GM19239 (cell line): ENCODE results near the gene PNPLA5.
A peak's percentile ranks its signal among the peaks of the same experiment; 100 is the strongest.
"Not testable (repeated sequence)": the region's sequence is repeated elsewhere in the genome, so short reads cannot be mapped to it uniquely, and the experiment has no call there.

ENCODE experiments used
- DNase-seq: peaks from one replicate; pipeline ENCODE4 v3.0.0; 2011; ENCODE audit warnings: low spot score; ENCODE audit not compliant: insufficient read length
- FAIRE-seq: peaks from 2 replicates; lab custom pipeline; 2011; peaks lifted over from hg19 to GRCh38; lab: Jason Lieb, UNC

The PNPLA5 gene

GRCh38 chr22:43891360-43892182, at the start of gene PNPLA5:
Gene PNPLA5 (minus strand): TSS chr22:43892013. CDS start chr22:43891880, 133 bp downstream.
- no peak for DNase-seq
- no peak for FAIRE-seq

GRCh38 chr22:43941449-43941848, 49.6 kb upstream of the PNPLA5 start:
- DNase-seq (no peak), FAIRE-seq (no peak)

GRCh38 chr22:43931771-43932170, 40.0 kb upstream of the PNPLA5 start:
- DNase-seq: no peak
- FAIRE-seq: no peak

GRCh38 chr22:43928908-43929307, 37.1 kb upstream of the PNPLA5 start:
- DNase-seq (no peak), FAIRE-seq (no peak)

GRCh38 chr22:43928468-43928867, 36.7 kb upstream of the PNPLA5 start:
- FAIRE-seq (no peak), DNase-seq (no peak)

- DNase-seq (no peak), FAIRE-seq (no peak)
These were observed 34.5 kb upstream of the PNPLA5 start for GRCh38 chr22:43926349-43926710.

GRCh38 chr22:43925433-43926348, 33.9 kb upstream of the PNPLA5 start:
- DNase-seq (no peak), FAIRE-seq (no peak)

GRCh38 chr22:43924877-43925276, 33.1 kb upstream of the PNPLA5 start:
- FAIRE-seq (no peak), DNase-seq (no peak)

GRCh38 chr22:43923631-43924464, 32.0 kb upstream of the PNPLA5 start, which contains the start of gene PNPLA3:
Gene PNPLA3 (plus strand): TSS chr22:43923805. CDS start chr22:43923912, 107 bp downstream.
- DNase-seq (peak; percentile 66), FAIRE-seq (no peak)

GRCh38 chr22:43923191-43923590, 31.4 kb upstream of the PNPLA5 start:
- no peak for DNase-seq
- no peak for FAIRE-seq

- FAIRE-seq: no peak
- no peak for DNase-seq
These were observed 30.3 kb upstream of the PNPLA5 start for GRCh38 chr22:43922123-43922522.

- DNase-seq (no peak), FAIRE-seq (no peak)
These were observed 29.6 kb upstream of the PNPLA5 start for GRCh38 chr22:43921370-43921769.

GRCh38 chr22:43919106-43919973, 27.5 kb upstream of the PNPLA5 start:
- FAIRE-seq: no peak

GRCh38 chr22:43917521-43917920, 25.7 kb upstream of the PNPLA5 start:
- FAIRE-seq: no peak
- no peak for DNase-seq

More at GRCh38 chr22:43919106-43919973, 27.5 kb upstream of the PNPLA5 start:
- no peak for DNase-seq

- FAIRE-seq: no peak
These were observed 19.5 kb upstream of the PNPLA5 start for GRCh38 chr22:43911351-43911750.

GRCh38 chr22:43910178-43910695, 18.4 kb upstream of the PNPLA5 start:
- DNase-seq: no peak
- no peak for FAIRE-seq

More at GRCh38 chr22:43911351-43911750, 19.5 kb upstream of the PNPLA5 start:
- no peak for DNase-seq

GRCh38 chr22:43909708-43910107, 17.9 kb upstream of the PNPLA5 start:
- DNase-seq: no peak

GRCh38 chr22:43905681-43906080, 13.9 kb upstream of the PNPLA5 start:
- FAIRE-seq (no peak), DNase-seq (no peak)

More at GRCh38 chr22:43909708-43910107, 17.9 kb upstream of the PNPLA5 start:
- FAIRE-seq: no peak

- not testable (repeated sequence) for FAIRE-seq, DNase-seq
These were observed 12.6 kb upstream of the PNPLA5 start for GRCh38 chr22:43904412-43904811.
